Bronchial epithelial cell (primary cell): Measurements from ENCODE around the gene QSOX1. TPM values are rescaled to one million over a fixed set of nuclear protein-coding genes. Genes with fewer than 3 reads are reported as not detected.

Experiments used
- DNase-seq: peaks from one replicate; pipeline ENCODE4 v3.0.0-alpha.2; 2010; ENCODE audit warnings: low read depth
- FAIRE-seq: peaks from 2 replicates; lab custom pipeline; 2011; peaks lifted over from hg19 to GRCh38; lab: Jason Lieb, UNC
- H3K27me3 ChIP-seq: 2 replicates; pipeline ENCODE4 v1.5.1; 2011; ENCODE audit warnings: low read length; ENCODE audit not compliant: control insufficient read depth, insufficient read depth
- H3K36me3 ChIP-seq: 2 replicates; pipeline ENCODE4 v1.5.1; 2011; ENCODE audit warnings: low read length; ENCODE audit not compliant: control insufficient read depth, insufficient read depth
- H3K4me3 ChIP-seq: 2 replicates; pipeline ENCODE4 v1.5.1; 2011; ENCODE audit warnings: mild to moderate bottlenecking, low read depth, low read length, control low read depth
- total RNA-seq: library from RNA; depleted of rRNA; stranded (reverse); fragments of >200 nt; gene quantifications from 2 replicates; pipeline ENCODE4 v1.2.1, GENCODE V29; 2014
- TF ChIP-seq, protein P1 (sequence below): IDR thresholded peaks from 2 replicates; pipeline ENCODE4 v1.5.1; 2011; ENCODE audit warnings: mild to moderate bottlenecking, moderate library complexity, low read length, control low read depth, inconsistent platforms; ENCODE audit not compliant: insufficient read depth, severe bottlenecking

QSOX1 gene
- total RNA-seq, 1 donor from 2014 or later = 134 TPM

- TF ChIP-seq, protein P1, sequence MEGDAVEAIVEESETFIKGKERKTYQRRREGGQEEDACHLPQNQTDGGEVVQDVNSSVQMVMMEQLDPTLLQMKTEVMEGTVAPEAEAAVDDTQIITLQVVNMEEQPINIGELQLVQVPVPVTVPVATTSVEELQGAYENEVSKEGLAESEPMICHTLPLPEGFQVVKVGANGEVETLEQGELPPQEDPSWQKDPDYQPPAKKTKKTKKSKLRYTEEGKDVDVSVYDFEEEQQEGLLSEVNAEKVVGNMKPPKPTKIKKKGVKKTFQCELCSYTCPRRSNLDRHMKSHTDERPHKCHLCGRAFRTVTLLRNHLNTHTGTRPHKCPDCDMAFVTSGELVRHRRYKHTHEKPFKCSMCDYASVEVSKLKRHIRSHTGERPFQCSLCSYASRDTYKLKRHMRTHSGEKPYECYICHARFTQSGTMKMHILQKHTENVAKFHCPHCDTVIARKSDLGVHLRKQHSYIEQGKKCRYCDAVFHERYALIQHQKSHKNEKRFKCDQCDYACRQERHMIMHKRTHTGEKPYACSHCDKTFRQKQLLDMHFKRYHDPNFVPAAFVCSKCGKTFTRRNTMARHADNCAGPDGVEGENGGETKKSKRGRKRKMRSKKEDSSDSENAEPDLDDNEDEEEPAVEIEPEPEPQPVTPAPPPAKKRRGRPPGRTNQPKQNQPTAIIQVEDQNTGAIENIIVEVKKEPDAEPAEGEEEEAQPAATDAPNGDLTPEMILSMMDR = no peak
- Histone ChIP-seq H3K36me3 (peaks cover 8% of the 10 kb centered on the region), H3K4me3 (no peak overlapping the region), H3K27me3 (no peaks in the 10 kb centered on the region)
- FAIRE-seq (no peak), DNase-seq (no peak)
These were observed 18.8 kb downstream of the QSOX1 start for GRCh38 chr1:180173451-180173850.

DNA sequence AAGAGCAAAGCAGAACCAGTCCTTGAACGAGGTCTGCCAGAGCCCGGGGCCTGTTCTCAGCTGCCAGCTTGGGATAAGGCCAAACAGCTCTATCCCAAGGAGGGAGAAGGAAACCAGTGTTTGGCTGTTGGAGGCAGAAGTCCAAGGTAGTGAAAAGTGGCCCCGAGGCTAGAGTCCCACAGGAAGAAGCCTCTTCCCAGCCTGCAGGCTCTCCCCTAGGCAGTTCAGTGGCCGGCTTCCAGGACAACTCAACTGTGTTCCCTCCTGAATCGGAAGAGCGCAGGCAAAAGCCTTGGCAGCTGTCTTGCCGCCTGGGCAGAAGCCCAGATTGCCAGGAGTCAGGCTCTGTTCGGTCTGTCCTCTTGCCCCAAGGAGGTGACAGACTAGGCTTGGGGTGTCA, 19.3 kb downstream of the QSOX1 start:
- Histone ChIP-seq H3K4me3 (no peak overlapping the region), H3K36me3 (peaks cover 8% of the 10 kb centered on the region), H3K27me3 (no peaks in the 10 kb centered on the region)
- FAIRE-seq (no peak), DNase-seq (no peak)
- TF ChIP-seq, protein P1 = no peak

GRCh38 chr1:180175291-180175690, 20.6 kb downstream of the QSOX1 start:
- Histone ChIP-seq H3K27me3 (no peaks in the 10 kb centered on the region), H3K4me3 (no peak overlapping the region), H3K36me3 (peaks cover 15% of the 10 kb centered on the region)
- TF ChIP-seq, protein P1 = no peak
- FAIRE-seq (no peak), DNase-seq (no peak)

DNA sequence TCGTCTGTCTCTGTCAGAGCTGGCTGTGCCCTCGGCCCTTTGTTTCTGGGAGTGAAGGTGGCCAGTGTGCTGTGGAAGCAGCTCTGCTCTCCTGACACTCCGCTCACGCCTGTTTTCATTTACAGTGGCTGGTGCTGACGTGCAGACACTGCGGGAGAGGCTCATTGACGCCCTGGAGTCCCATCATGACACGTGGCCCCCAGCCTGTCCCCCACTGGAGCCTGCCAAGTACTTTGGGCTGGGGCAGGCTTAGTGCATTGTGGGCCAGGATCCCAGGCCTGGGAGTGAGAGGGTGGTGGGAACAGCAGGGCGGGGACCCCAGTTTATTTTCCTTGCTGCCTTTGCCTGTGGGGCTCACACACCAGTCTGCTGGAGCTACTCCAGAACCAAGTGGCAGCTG, 21.1 kb downstream of the QSOX1 start:
- no peak overlapping the region for H3K4me3 ChIP-seq
- FAIRE-seq = no peak
- H3K27me3 ChIP-seq = no peaks in the 10 kb centered on the region
- peaks cover 15% of the 10 kb centered on the region for H3K36me3 ChIP-seq
- DNase-seq = no peak
- TF ChIP-seq, protein P1 = no peak

- DNase-seq = no peak
- Histone ChIP-seq H3K36me3 (peaks cover 19% of the 10 kb centered on the region), H3K4me3 (no peak overlapping the region), H3K27me3 (no peaks in the 10 kb centered on the region)
- no peak for FAIRE-seq
- TF ChIP-seq, protein P1 = no peak
These were observed 22.3 kb downstream of the QSOX1 start for GRCh38 chr1:180176965-180177364.

- no peak for DNase-seq
- no peak for FAIRE-seq
- Histone ChIP-seq H3K4me3 (no peak overlapping the region), H3K36me3 (peaks cover 27% of the 10 kb centered on the region), H3K27me3 (no peaks in the 10 kb centered on the region)
- TF ChIP-seq, protein P1 = no peak
These were observed 23.3 kb downstream of the QSOX1 start for GRCh38 chr1:180177931-180178330.
